Measurements from ENCODE around the gene DCAF11. TPM values are rescaled to one million over a fixed set of nuclear protein-coding genes. Genes with fewer than 3 reads are reported as not detected.

Gene DCAF11
- total RNA-seq, 1 experiment from 2014 or later: 48.8 TPM

DNA sequence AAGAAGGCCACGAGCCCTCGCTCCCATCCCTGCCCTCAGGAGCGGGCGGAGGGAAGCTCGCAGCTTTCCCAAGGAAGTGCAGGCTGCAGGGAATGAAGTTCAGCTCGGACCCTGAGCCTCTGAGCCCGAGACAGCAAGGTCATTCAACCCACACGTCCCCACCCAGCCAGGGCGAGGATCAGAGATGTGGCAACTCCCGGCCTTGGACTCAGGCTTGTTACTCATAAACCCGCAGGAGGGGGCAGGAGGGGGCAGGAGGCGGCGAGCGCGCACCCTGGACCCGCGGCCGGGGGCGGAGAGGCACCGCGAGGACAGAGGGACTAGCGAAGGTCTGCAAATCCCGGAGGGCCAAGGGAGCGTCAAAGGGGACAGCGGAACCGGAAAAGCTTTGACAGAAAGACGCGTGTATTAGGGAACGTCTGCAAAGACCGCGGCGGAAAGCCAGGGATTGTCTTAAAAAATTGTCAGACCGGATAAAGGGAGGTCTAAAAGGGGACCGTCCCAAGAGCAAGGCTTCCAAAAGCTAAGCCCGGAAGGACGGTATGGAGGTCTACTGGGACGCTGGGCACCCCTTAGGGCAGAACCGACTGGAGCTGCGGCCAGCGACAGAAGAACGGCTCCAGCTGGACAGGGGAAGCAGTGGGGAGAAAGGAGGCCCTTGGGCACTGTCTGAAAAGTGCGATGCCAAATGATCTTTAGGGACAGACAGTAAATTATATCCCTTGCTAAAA lies 611 bp upstream of the DCAF11 start:
- Mint-ChIP-seq H3K27ac (ENCODE audit: low read depth, unreplicated experiment) (peak overlapping the region; percentile 99), H3K4me3 (ENCODE audit: unreplicated experiment) (peak overlapping the region; percentile 97), H3K27me3 (ENCODE audit: insufficient read depth, unreplicated experiment) (no peaks in the 10 kb centered on the region), H3K4me1 (ENCODE audit: insufficient read depth, unreplicated experiment) (peaks cover 9% of the 10 kb centered on the region), H3K9me3 (ENCODE audit: unreplicated experiment) (no peaks in the 10 kb centered on the region), H3K36me3 (ENCODE audit: insufficient read depth, unreplicated experiment) (peaks cover 29% of the 10 kb centered on the region)
- ChIA-PET CTCF (interaction anchor here (0.6 to 2.1 kb wide), 22 partner anchors 11 to 1229 kb away, joined by 3 to 8 read pairs (median 4); partner anchors contain the start of genes FITM1, PSME1 and PSME2), POLR2A (interaction anchor here (0.6 to 6.6 kb wide), 40 partner anchors 9 to 1157 kb away, joined by 3 to 252 read pairs (median 4); partner anchors contain the start of genes ACIN1, C14orf119, CHMP4A and CIDEB)
- intact Hi-C loops (cut with micrococcal nuclease): loop anchor here (2.0 kb wide), 1 partner anchor 33 kb away; the partner anchor contains the start of genes PSME2 and RNF31
- no TSS peak for BruUV-seq (replicated peaks)
- DNase-seq (ENCODE audit: unreplicated experiment): peak; percentile 94
- TF ChIP-seq, protein P1, sequence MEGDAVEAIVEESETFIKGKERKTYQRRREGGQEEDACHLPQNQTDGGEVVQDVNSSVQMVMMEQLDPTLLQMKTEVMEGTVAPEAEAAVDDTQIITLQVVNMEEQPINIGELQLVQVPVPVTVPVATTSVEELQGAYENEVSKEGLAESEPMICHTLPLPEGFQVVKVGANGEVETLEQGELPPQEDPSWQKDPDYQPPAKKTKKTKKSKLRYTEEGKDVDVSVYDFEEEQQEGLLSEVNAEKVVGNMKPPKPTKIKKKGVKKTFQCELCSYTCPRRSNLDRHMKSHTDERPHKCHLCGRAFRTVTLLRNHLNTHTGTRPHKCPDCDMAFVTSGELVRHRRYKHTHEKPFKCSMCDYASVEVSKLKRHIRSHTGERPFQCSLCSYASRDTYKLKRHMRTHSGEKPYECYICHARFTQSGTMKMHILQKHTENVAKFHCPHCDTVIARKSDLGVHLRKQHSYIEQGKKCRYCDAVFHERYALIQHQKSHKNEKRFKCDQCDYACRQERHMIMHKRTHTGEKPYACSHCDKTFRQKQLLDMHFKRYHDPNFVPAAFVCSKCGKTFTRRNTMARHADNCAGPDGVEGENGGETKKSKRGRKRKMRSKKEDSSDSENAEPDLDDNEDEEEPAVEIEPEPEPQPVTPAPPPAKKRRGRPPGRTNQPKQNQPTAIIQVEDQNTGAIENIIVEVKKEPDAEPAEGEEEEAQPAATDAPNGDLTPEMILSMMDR (IDR thresholded peaks at IDR 0.05; ENCODE audit: unreplicated experiment): no peak

- no TSS peak for BruUV-seq (replicated peaks)
- H3K4me3 Mint-ChIP-seq (ENCODE audit: unreplicated experiment): peak overlapping the region; percentile 97
- CTCF ChIA-PET: interaction anchor here (0.7 to 2.1 kb wide), 12 partner anchors 13 to 554 kb away, joined by 3 to 8 read pairs (median 4); partner anchors contain the start of genes IRF9, LTB4R2 and PSME2
Observed at GRCh38 chr14:24115422-24116127, 998 bp downstream of the DCAF11 start.

DNA sequence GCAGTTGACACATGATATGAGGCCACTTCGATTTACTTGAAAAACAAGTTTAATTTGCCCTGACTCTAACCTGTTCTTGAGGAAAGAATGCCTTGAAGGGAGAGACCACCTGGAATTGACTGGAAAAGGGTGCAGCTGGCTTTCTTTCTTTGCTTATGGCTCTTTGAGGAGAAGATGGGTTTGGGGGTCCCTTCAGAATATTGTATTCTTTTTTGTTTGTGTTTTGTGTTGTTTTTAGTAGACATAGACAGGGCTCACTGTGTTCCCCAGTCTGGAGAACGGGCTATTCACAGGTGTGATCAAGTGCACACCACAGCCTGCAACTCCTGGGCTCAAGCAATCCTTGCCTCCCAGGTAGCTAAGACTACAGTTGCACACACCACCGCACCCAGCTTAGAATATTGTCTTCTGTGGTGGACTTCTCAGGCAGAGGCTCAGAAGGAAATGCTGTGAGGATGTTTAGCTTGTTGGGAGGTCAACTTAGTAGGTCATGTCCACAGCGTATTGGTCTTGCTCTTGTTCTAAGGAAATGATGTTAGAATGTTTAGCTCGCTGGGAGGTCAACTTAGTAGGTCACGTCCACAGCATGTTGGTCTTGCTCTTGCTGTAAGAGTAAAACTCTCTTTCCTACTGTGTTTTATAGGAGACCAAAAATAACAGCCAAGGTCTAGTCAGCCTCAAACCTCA lies 1.7 kb downstream of the DCAF11 start:
- intact Hi-C loops (cut with micrococcal nuclease): no loop called here
- Mint-ChIP-seq H3K27ac (ENCODE audit: low read depth, unreplicated experiment) (peak overlapping the region; percentile 99), H3K27me3 (ENCODE audit: insufficient read depth, unreplicated experiment) (no peaks in the 10 kb centered on the region), H3K4me1 (ENCODE audit: insufficient read depth, unreplicated experiment) (peaks cover 9% of the 10 kb centered on the region), H3K4me3 (ENCODE audit: unreplicated experiment) (peak overlapping the region; percentile 97), H3K9me3 (ENCODE audit: unreplicated experiment) (no peaks in the 10 kb centered on the region), H3K36me3 (ENCODE audit: insufficient read depth, unreplicated experiment) (peaks cover 50% of the 10 kb centered on the region)
- no peak for DNase-seq (ENCODE audit: unreplicated experiment)
- POLR2A ChIA-PET: interaction anchor here (0.7 to 6.6 kb wide), 8 partner anchors 8 to 1021 kb away, joined by 3 to 252 read pairs (median 32); partner anchors contain the start of genes ACIN1, C14orf119, CHMP4A and EMC9
- TF ChIP-seq, protein P1 (IDR thresholded peaks at IDR 0.05; ENCODE audit: unreplicated experiment): no peak
- BruUV-seq (replicated peaks): no TSS peak
- CTCF ChIA-PET: interaction anchor here (0.5 to 2.0 kb wide), 13 partner anchors 7 to 589 kb away, joined by 3 to 5 read pairs (median 3); partner anchors contain the start of gene IRF9

More at GRCh38 chr14:24115422-24116127, 998 bp downstream of the DCAF11 start:
- H3K9me3 Mint-ChIP-seq (ENCODE audit: unreplicated experiment): no peaks in the 10 kb centered on the region
- peaks cover 9% of the 10 kb centered on the region for H3K4me1 Mint-ChIP-seq (ENCODE audit: insufficient read depth, unreplicated experiment)
- peaks cover 45% of the 10 kb centered on the region for H3K36me3 Mint-ChIP-seq (ENCODE audit: insufficient read depth, unreplicated experiment)
- DNase-seq (ENCODE audit: unreplicated experiment): no peak
- no peaks in the 10 kb centered on the region for H3K27me3 Mint-ChIP-seq (ENCODE audit: insufficient read depth, unreplicated experiment)
- peak overlapping the region; percentile 99 for H3K27ac Mint-ChIP-seq (ENCODE audit: low read depth, unreplicated experiment)
- POLR2A ChIA-PET: interaction anchor here (0.7 to 6.6 kb wide), 23 partner anchors 11 to 1159 kb away, joined by 3 to 252 read pairs (median 11); partner anchors contain the start of genes CHMP4A, DHRS4L2, EMC9 and FITM1
- intact Hi-C loops (cut with micrococcal nuclease): loop anchor here (2.0 kb wide), 1 partner anchor 31 kb away; the partner anchor contains the start of genes PSME2 and RNF31
- TF ChIP-seq, protein P1 (IDR thresholded peaks at IDR 0.05; ENCODE audit: unreplicated experiment): no peak
